ENCODE results near the gene MSL3B.

GRCh38 chr2:233871432-233871831, 3.2 kb upstream of the MSL3B start:
- TF ChIP-seq ZC3H10 (CRISPR knock-in tag; IDR thresholded peaks at IDR 0.05) (no peak), CREB5 (CRISPR knock-in tag; IDR thresholded peaks at IDR 0.05; ENCODE audit: low read depth) (no peak), GLIS3 (CRISPR knock-in tag; IDR thresholded peaks at IDR 0.05) (no peak), PATZ1 (CRISPR knock-in tag; IDR thresholded peaks at IDR 0.05; ENCODE audit: borderline replicate concordance) (no peak), ZNF8 (CRISPR knock-in tag; IDR thresholded peaks at IDR 0.05) (no peak), TOX (CRISPR knock-in tag; IDR thresholded peaks at IDR 0.05; ENCODE audit: borderline replicate concordance) (no peak), CSRNP3 (CRISPR knock-in tag; IDR thresholded peaks at IDR 0.05) (no peak), ZFP30 (CRISPR knock-in tag; IDR thresholded peaks at IDR 0.05) (no peak), ISL1 (CRISPR knock-in tag; IDR thresholded peaks at IDR 0.05) (no peak), TSHZ2 (CRISPR knock-in tag; IDR thresholded peaks at IDR 0.05) (no peak)

Data from SK-N-SH treated with all-trans-retinoic acid at 6 μM for 48 hours (cell line).